NCI-H2196 treated with DMSO at 0.1 percent for 48 hours (cell line): ENCODE data around the gene OPCML.

Experiments used
- DNase-seq: peaks from one replicate; lab custom pipeline; 2025; ENCODE audit not compliant: unreplicated experiment; lab: John Stamatoyannopoulos, UW

The OPCML gene

DNA sequence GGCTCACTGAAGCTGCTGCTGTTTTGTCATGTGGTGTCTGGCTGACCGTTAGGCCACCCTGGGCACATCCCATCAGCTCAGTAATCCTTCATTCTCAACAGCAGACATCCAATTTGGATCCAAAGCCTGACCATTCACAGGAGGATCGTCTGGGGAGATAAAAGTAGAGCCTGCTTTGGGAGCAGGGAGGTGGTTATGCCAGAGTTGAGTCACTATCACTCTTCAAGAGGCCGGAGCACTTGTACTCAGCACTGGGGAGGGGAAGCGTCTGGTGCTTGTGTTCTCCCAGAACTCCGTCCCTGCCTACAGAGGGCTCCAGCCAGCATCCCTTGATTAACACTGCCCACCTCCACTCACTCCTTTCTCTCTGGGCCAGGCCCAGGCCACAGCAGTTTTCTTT lies 382.6 kb downstream of the OPCML start:
- DNase-seq: no peak

DNA sequence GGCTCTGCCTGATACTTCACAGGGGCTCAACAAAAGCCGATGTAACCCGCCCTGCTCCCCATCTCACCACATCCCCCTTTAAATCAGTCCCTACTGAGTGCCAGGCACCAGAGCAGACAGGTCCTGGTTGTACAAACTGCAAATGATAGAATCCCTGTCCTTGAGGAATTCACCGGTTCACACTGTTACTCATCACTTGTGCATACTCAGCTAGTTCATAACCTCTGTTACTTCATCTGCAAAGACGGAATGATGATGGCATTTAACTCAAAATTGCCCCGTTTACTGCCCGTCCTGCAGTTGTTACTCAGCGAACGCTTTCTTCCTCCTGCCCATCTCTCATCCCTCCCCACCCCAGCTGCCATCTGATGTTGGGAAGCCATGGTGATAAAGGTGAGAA lies 384.7 kb downstream of the OPCML start:
- no peak for DNase-seq

DNA sequence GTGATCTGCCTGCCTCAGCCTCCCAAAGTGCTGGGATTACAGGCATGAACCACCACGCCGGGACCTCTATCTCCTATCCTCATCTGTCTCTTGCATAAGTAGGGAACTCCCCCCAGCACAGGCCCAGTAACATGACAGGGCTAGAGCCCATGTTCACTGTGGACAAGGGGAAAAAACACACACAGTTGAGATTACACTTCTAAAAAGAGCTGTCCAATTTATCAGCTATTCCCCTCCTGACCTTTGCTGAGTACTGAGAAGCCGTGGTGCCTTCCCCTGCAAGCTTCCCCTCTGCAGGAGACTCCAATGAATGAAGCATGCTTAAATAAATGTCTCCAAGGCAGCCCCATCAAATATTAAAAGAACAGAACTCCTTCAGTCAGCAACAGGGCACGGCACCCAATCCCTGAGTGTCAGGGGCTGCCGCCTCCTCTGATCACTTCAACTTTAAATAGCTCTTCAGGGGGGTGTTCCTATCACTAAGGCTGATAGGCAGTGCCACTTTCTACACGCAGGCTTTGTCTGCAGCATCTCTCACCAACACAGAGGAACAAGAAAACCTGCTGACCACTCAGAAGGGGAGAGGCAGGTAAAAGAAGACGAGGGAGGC lies 385.5 kb downstream of the OPCML start:
- DNase-seq: no peak

GRCh38 chr11:133137939-133138338 lies 394.4 kb downstream of the OPCML start:
- DNase-seq: no peak

- DNase-seq: no peak
These were observed 395.0 kb downstream of the OPCML start for GRCh38 chr11:133137270-133137669.

- no peak for DNase-seq
These were observed 395.9 kb downstream of the OPCML start for GRCh38 chr11:133136376-133136775.

- peak; percentile 2 for DNase-seq
These were observed 397.8 kb downstream of the OPCML start for GRCh38 chr11:133134314-133135173.

DNA sequence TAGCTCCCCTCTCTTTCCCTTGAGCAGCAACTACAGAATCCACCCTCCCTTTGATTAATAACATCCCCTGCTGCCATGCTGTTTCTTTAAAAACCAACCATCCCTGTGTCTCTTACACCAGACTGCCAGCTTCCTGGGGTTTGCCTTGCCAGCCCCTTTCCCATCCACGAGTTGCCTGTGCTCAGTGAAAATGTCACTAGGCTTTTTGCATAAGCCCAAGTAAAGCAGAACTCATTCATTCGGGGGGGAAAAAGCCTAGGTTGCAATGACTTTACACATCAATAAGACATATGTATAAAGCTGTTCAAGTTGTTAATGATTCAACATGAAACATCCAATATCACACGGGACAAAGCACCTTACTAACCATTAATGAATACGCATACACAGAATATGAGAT lies 398.7 kb downstream of the OPCML start:
- no peak for DNase-seq

DNA sequence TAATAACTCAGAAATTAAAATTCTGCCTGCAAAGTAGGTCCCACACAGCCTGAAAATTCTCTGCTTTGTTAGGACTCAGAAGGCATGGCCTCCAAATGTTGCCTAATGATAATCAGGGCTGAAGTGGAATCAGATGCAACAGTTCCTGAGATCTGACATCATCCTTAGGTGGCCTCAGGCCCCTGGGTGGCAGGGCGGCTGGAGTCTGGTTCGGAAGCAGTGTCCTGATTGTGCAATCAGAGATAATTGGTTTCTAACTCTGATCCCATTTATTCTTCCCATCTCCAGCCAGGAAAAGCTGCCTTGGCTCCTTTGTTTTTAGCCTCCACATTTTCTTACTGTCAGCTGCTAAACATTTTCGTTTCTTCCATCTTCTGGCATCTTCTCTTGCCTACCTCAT lies 399.3 kb downstream of the OPCML start:
- DNase-seq: no peak

DNA sequence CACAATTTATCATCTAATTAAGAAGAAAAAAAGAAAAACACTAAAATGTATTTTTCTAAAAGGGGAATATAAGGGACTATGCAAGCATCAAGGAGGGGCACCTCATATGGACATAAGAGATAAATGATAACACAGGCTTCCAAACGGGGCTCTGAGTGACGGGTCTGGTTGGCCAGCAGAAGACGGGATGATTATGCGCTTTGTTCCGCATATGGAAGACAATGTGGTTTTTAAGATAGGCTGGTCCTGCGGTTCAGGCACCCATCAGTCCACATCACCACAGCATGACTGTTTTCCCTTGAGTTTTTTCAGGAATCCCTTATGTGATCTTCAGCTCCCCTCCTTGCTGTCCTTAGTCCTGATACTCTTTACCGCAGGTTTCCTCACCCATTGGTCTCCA lies 404.6 kb downstream of the OPCML start:
- DNase-seq: no peak

DNA sequence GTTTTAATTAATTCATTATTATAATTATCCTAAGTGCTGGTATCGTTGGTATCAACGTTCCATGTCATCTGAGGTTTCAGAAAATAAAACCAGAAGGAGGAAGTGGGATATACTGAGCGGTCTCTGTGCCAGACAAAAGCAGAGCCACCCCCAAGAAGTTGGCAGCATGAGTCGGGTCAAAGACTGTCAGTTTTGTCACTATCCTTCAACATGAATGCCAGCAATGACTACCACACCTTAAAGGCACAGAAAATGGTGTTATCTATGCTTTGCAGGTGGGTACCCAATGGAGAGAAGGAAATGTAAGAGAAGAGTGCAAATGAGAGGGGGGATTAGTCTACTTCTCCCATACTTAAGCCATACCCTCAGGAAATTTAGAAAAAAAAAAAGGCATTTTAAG lies 408.5 kb downstream of the OPCML start:
- DNase-seq: no peak

GRCh38 chr11:133123366-133123765 lies 408.9 kb downstream of the OPCML start:
- DNase-seq: no peak

DNA sequence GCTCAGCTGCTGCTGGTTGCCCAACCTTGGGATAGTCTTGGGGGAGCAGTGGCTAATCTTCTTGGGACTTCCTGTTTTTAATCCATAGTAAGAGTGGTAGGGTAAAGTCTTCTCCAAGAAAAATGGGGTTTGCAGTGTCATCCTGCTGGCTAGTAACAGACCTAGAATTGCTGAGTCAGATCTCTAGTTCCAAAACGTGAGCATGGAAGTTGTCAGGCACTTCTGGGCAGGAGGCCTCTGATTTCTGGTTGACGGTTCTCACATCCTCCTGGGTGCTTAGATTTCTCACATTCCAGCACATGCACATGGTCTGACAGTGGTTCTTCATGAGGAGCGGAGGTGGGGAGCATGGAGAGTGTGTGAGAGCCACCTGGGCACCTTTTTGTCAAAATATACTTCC lies 410.0 kb downstream of the OPCML start:
- no peak for DNase-seq

DNA sequence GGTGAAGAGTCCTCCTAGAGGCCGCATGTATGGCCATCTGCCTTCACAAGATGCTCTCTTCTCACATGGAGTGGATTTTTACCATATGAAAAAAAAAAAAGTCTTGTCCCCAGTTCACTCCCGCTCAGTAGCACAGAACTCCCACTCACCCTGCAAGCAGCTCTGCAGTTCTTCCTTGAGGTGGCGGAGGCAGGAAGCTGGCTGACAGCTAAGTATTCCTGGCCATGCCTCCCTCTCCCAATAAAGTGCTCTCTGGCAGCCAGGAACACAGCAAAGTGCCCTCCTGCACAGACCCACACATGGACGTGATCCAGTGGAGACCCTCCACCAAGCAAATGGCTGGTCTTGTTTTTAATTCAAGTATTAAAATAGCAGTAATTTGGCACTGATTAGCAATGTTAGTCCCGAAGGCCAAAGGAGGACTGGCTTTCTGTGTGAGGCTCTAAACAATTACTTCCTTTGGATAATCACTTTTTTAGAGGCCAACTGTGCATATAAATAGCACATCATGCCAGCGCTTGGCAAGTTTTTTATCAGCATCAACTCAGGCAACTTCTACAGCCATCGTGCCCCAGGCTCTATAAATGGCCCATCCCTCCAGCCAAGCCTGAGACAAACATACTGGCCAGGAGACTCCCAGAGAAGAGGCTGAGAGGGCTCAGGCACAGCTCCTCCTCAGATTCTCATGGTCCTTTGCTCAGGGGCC lies 413.6 kb downstream of the OPCML start:
- no peak for DNase-seq

- DNase-seq: no peak
These were observed 417.2 kb downstream of the OPCML start for GRCh38 chr11:133115099-133115498.

GRCh38 chr11:133107763-133108162 lies 424.5 kb downstream of the OPCML start:
- no peak for DNase-seq

GRCh38 chr11:133107136-133107535 lies 425.2 kb downstream of the OPCML start:
- no peak for DNase-seq

- no peak for DNase-seq
These were observed 425.9 kb downstream of the OPCML start for GRCh38 chr11:133106417-133106816.

DNA sequence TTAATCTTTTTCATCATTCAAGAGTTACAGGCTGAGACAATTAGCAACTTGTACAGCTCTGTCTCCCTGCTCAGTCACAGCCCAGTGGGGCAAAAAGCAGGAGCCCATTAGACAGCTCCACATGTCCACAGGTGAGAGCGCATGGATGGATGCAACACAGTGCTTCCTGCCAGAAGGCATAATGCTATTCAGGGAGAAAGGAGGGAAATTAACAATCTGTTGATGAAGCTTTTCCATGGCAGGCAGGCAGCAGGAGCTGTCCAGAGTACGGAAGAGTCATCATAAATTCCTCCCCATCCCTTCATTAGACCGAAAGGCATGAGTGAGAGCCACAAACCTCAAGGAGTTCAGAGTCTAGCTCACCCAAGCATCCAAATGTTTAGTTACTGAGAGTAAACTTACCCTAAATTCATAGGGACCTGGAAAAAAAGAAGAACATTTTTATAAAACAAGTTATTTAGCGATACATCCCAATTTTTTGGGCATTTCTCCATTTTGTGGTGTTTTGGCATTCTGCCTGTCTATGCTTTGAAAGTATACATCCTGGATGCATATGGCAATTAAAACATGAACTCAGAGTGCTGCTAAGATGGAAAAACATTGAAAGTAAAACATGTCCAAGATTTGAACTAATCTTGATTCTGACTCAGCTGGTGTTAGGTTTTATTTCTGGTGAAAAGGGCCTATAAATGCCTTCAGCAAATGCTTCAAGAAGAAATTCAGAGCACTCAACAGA lies 428.1 kb downstream of the OPCML start:
- no peak for DNase-seq

DNA sequence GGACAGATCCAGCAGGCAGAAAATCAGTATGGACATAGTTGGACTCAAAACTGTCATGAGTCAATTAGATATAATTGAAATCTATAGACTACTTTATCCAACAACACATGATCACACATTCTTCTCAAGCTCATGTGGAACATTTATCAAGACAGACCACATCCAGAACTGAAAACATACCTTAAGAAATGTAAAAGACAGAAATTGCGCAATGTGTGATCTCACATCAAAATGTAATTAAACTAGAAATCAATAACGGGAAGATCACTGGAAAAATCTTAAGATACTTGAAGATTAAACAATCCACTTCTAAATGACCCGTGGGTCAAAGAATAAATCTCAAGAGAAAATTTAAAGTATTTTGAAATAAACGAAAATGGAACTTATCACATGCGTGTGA lies 435.3 kb downstream of the OPCML start:
- no peak for DNase-seq

- no peak for DNase-seq
These were observed 445.8 kb downstream of the OPCML start for GRCh38 chr11:133086518-133086917.
